ENCODE data around the gene DEAF1.

The DEAF1 gene

DNA sequence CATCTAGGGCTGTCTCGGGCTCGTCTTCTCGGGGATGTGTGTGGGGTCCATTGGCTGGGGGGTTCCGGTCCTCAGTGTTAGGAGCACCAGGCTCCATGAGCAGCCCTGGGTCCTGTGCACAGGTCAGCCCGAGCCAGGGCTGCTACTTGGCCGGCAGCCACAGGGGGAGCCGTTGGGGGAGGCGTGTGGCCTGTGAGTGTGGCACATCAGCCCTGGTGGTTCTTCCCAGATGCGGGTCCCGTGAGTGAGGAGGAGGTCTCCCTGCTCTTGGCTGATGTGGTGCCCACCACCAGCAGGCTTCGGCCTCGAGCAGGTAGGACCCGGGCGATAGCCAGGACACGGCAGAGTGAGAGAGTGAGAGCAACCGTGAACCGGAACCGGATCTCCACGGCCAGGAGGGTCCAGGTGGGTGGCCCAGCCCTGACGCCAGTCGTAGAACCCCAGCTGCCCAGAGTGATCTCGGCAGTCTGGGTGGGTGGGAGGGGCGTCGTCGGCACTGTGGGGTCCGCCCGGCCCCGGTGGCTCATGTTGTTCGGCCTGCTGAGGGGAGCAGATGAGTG, 97.8 kb downstream of the DEAF1 start:
- in situ Hi-C loops (cut with HindIII; ENCODE audit: low sequenced_read_pairs): no loop called here

DNA sequence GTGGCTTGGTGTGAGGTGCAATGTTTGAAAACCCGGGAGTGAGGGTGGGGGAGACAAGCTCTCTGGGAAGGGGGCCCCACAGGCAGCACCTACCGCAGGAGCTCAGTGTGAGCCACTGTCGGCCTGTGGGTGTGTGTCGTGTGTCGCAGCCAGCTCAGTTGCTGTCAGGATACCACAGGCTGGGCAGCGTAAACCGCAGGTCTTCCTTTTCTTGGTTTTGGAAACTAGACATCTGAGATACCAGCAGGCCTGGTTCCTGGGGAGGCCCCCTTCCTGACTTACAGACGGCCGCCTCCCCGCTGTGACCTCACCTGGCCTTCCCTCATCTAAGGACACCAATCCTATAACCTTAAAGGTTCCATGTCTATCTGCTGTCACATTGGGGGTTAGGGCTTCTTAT, 98.6 kb downstream of the DEAF1 start:
- in situ Hi-C loops (cut with HindIII; ENCODE audit: low sequenced_read_pairs): no loop called here

DNA sequence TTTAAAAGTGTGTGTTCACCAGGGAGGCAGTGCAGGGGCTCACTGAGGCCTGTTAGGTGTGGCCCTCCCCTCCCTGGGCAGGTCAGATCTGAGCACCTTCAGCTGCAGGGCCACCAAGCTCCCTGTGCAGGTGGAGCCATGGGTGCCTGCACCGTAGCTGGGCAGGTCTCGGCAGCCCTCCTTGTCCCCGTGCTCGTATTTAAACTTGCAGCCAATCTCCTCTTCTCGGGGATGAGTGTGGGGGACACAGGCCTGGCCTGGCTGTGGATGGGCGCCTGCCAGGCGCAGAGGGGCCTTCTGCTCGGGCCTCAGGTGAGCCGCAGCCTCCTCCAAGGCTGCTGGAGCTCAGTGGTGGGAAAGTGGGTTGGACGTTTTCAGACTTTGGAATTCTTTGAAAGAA, 99.6 kb downstream of the DEAF1 start:
- in situ Hi-C loops (cut with HindIII; ENCODE audit: low sequenced_read_pairs): no loop called here
